ENCODE data around the gene GABRB1. TPM values are rescaled to one million over a fixed set of nuclear protein-coding genes. Genes with fewer than 3 reads are reported as not detected.

GABRB1 gene
- total RNA-seq, 2 donors from 2014 or later: not detected

- DNase-seq (ENCODE audit: low spot score): no peak
- H3K36me3 Mint-ChIP-seq: no peaks in the 10 kb centered on the region
- ATAC-seq: no peak
- H3K27ac Mint-ChIP-seq: no peak overlapping the region
- peaks cover 14 to 31% of the 10 kb centered on the region in 2 donors for H3K27me3 Mint-ChIP-seq
- H3K4me3 Mint-ChIP-seq: no peak overlapping the region
- no peaks in the 10 kb centered on the region for H3K4me1 Mint-ChIP-seq (ENCODE audit: low read depth in 2 of 2)
- peaks cover 4% of the 10 kb centered on the region for H3K9me3 Mint-ChIP-seq
Measured at GRCh38 chr4:47060561-47060960, 29.2 kb downstream of the GABRB1 start.

- no peak for DNase-seq (ENCODE audit: low spot score)
- H3K4me3 Mint-ChIP-seq: no peak overlapping the region
- peaks cover 2% of the 10 kb centered on the region for H3K9me3 Mint-ChIP-seq
- H3K4me1 Mint-ChIP-seq (ENCODE audit: low read depth in 2 of 2): no peaks in the 10 kb centered on the region
- peaks cover 11 to 27% of the 10 kb centered on the region in 2 donors for H3K27me3 Mint-ChIP-seq
- no peak overlapping the region for H3K27ac Mint-ChIP-seq
- no peak for ATAC-seq
- no peaks in the 10 kb centered on the region for H3K36me3 Mint-ChIP-seq
Measured at GRCh38 chr4:47061435-47061834, 30.1 kb downstream of the GABRB1 start.

GRCh38 chr4:47065051-47065481 lies 33.7 kb downstream of the GABRB1 start:
- H3K9me3 Mint-ChIP-seq: peaks cover 2% of the 10 kb centered on the region
- H3K4me3 Mint-ChIP-seq: no peak overlapping the region
- DNase-seq (ENCODE audit: low spot score) (no peak), ATAC-seq (no peak)
- H3K36me3 Mint-ChIP-seq: no peaks in the 10 kb centered on the region
- H3K4me1 Mint-ChIP-seq (ENCODE audit: low read depth in 2 of 2): no peaks in the 10 kb centered on the region
- H3K27ac Mint-ChIP-seq: no peak overlapping the region
- H3K27me3 Mint-ChIP-seq: peaks cover 10 to 24% of the 10 kb centered on the region in 2 donors

GRCh38 chr4:47068986-47069385 lies 37.6 kb downstream of the GABRB1 start:
- H3K4me3 Mint-ChIP-seq: no peak overlapping the region
- H3K9me3 Mint-ChIP-seq: peaks cover 10% of the 10 kb centered on the region
- DNase-seq (ENCODE audit: low spot score): no peak
- ATAC-seq: no peak
- peaks cover 13 to 30% of the 10 kb centered on the region in 2 donors for H3K27me3 Mint-ChIP-seq
- H3K36me3 Mint-ChIP-seq: no peaks in the 10 kb centered on the region
- no peak overlapping the region for H3K27ac Mint-ChIP-seq
- no peaks in the 10 kb centered on the region for H3K4me1 Mint-ChIP-seq (ENCODE audit: low read depth in 2 of 2)

- peaks cover 15 to 30% of the 10 kb centered on the region in 2 donors for H3K27me3 Mint-ChIP-seq
- no peak overlapping the region for H3K4me3 Mint-ChIP-seq
- no peak overlapping the region for H3K27ac Mint-ChIP-seq
- H3K36me3 Mint-ChIP-seq: no peaks in the 10 kb centered on the region
- ATAC-seq: no peak
- H3K4me1 Mint-ChIP-seq (ENCODE audit: low read depth in 2 of 2): no peaks in the 10 kb centered on the region
- peaks cover 10% of the 10 kb centered on the region for H3K9me3 Mint-ChIP-seq
- DNase-seq (ENCODE audit: low spot score): no peak
Measured at GRCh38 chr4:47071901-47072341, 40.6 kb downstream of the GABRB1 start.

- Mint-ChIP-seq H3K4me1 (ENCODE audit: low read depth in 2 of 2) (no peaks in the 10 kb centered on the region), H3K27me3 (peaks cover 13 to 22% of the 10 kb centered on the region in 2 donors), H3K9me3 (peaks cover 10% of the 10 kb centered on the region), H3K4me3 (no peak overlapping the region), H3K36me3 (no peaks in the 10 kb centered on the region), H3K27ac (no peak overlapping the region)
- ATAC-seq (no peak), DNase-seq (ENCODE audit: low spot score) (no peak)
Measured at GRCh38 chr4:47073647-47074046, 42.3 kb downstream of the GABRB1 start.

- H3K27me3 Mint-ChIP-seq: peaks cover 10 to 13% of the 10 kb centered on the region in 2 donors
- no peak overlapping the region for H3K4me3 Mint-ChIP-seq
- no peaks in the 10 kb centered on the region for H3K36me3 Mint-ChIP-seq
- ATAC-seq: no peak
- no peaks in the 10 kb centered on the region for H3K4me1 Mint-ChIP-seq (ENCODE audit: low read depth in 2 of 2)
- H3K27ac Mint-ChIP-seq: no peak overlapping the region
- H3K9me3 Mint-ChIP-seq: peaks cover 7% of the 10 kb centered on the region
- DNase-seq (ENCODE audit: low spot score): no peak
Measured at GRCh38 chr4:47074816-47075215, 43.4 kb downstream of the GABRB1 start.

GRCh38 chr4:47075262-47075661 lies 43.9 kb downstream of the GABRB1 start:
- ATAC-seq (no peak), DNase-seq (ENCODE audit: low spot score) (no peak)
- Mint-ChIP-seq H3K27me3 (peaks cover 10 to 13% of the 10 kb centered on the region in 2 donors), H3K27ac (no peak overlapping the region), H3K4me1 (ENCODE audit: low read depth in 2 of 2) (no peaks in the 10 kb centered on the region), H3K36me3 (no peaks in the 10 kb centered on the region), H3K4me3 (no peak overlapping the region), H3K9me3 (peaks cover 7% of the 10 kb centered on the region)

GRCh38 chr4:47075919-47076318 lies 44.6 kb downstream of the GABRB1 start:
- no peak for DNase-seq (ENCODE audit: low spot score)
- Mint-ChIP-seq H3K9me3 (peaks cover 3% of the 10 kb centered on the region), H3K36me3 (no peaks in the 10 kb centered on the region), H3K4me3 (no peak overlapping the region), H3K27me3 (peaks cover 6 to 9% of the 10 kb centered on the region in 2 donors), H3K27ac (no peak overlapping the region), H3K4me1 (ENCODE audit: low read depth in 2 of 2) (no peaks in the 10 kb centered on the region)
- ATAC-seq: no peak

- H3K27ac Mint-ChIP-seq: no peak overlapping the region
- H3K27me3 Mint-ChIP-seq: peaks cover 6 to 10% of the 10 kb centered on the region in 2 donors
- no peak for ATAC-seq
- no peak for DNase-seq (ENCODE audit: low spot score)
- H3K36me3 Mint-ChIP-seq: no peaks in the 10 kb centered on the region
- no peak overlapping the region for H3K4me3 Mint-ChIP-seq
- no peaks in the 10 kb centered on the region for H3K9me3 Mint-ChIP-seq
- H3K4me1 Mint-ChIP-seq (ENCODE audit: low read depth in 2 of 2): no peaks in the 10 kb centered on the region
Measured at GRCh38 chr4:47084111-47084510, 52.7 kb downstream of the GABRB1 start.

- ATAC-seq: no peak
- H3K27me3 Mint-ChIP-seq: peaks cover 6 to 10% of the 10 kb centered on the region in 2 donors
- DNase-seq (ENCODE audit: low spot score): no peak
- H3K9me3 Mint-ChIP-seq: no peaks in the 10 kb centered on the region
- no peaks in the 10 kb centered on the region for H3K36me3 Mint-ChIP-seq
- H3K4me1 Mint-ChIP-seq (ENCODE audit: low read depth in 2 of 2): no peaks in the 10 kb centered on the region
- no peak overlapping the region for H3K27ac Mint-ChIP-seq
- H3K4me3 Mint-ChIP-seq: no peak overlapping the region
Measured at GRCh38 chr4:47084795-47085194, 53.4 kb downstream of the GABRB1 start.

GRCh38 chr4:47088298-47088697 lies 56.9 kb downstream of the GABRB1 start:
- Mint-ChIP-seq H3K9me3 (no peaks in the 10 kb centered on the region), H3K27ac (no peak overlapping the region), H3K27me3 (peaks cover 5 to 7% of the 10 kb centered on the region in 2 donors), H3K36me3 (no peaks in the 10 kb centered on the region), H3K4me3 (no peak overlapping the region), H3K4me1 (ENCODE audit: low read depth in 2 of 2) (no peaks in the 10 kb centered on the region)
- ATAC-seq (no peak), DNase-seq (ENCODE audit: low spot score) (no peak)

- Mint-ChIP-seq H3K4me1 (ENCODE audit: low read depth in 2 of 2) (no peaks in the 10 kb centered on the region), H3K27me3 (peaks cover 5 to 10% of the 10 kb centered on the region in 2 donors), H3K36me3 (no peaks in the 10 kb centered on the region), H3K27ac (no peak overlapping the region), H3K4me3 (no peak overlapping the region), H3K9me3 (no peaks in the 10 kb centered on the region)
- DNase-seq (ENCODE audit: low spot score): no peak
- ATAC-seq: no peak
Measured at GRCh38 chr4:47095884-47096283, 64.5 kb downstream of the GABRB1 start.

GRCh38 chr4:47101453-47101852 lies 70.1 kb downstream of the GABRB1 start:
- no peak overlapping the region for H3K4me3 Mint-ChIP-seq
- DNase-seq (ENCODE audit: low spot score): no peak
- H3K4me1 Mint-ChIP-seq (ENCODE audit: low read depth in 2 of 2): no peaks in the 10 kb centered on the region
- peaks cover 14 to 39% of the 10 kb centered on the region in 2 donors for H3K27me3 Mint-ChIP-seq
- no peak for ATAC-seq
- no peaks in the 10 kb centered on the region for H3K36me3 Mint-ChIP-seq
- H3K27ac Mint-ChIP-seq: no peak overlapping the region
- peaks cover 4% of the 10 kb centered on the region for H3K9me3 Mint-ChIP-seq

GRCh38 chr4:47104986-47105385 lies 73.6 kb downstream of the GABRB1 start:
- ATAC-seq: no peak
- Mint-ChIP-seq H3K4me1 (ENCODE audit: low read depth in 2 of 2) (no peaks in the 10 kb centered on the region), H3K9me3 (peaks cover 6% of the 10 kb centered on the region), H3K4me3 (no peak overlapping the region), H3K36me3 (no peaks in the 10 kb centered on the region), H3K27me3 (peaks cover 23 to 33% of the 10 kb centered on the region in 2 donors), H3K27ac (no peak overlapping the region)
- no peak for DNase-seq (ENCODE audit: low spot score)

Data from natural killer cell treated with Interleukin-12 subunit alpha and Interleukin-12 subunit beta and Interleukin-15 and Interleukin-18, amount 100 ng/mL, for 72 hours (primary cell).